Chondrocyte (in vitro differentiated cells): Measurements from ENCODE around the gene EREG. TPM values are rescaled to one million over a fixed set of nuclear protein-coding genes. Genes with fewer than 3 reads are reported as not detected.

ENCODE experiments used
- DNase-seq: peaks from one replicate; pipeline ENCODE4 v3.0.0; 2021; ENCODE audit warnings: mixed read lengths, low spot score
- H3K27ac Mint-ChIP-seq: one replicate; pipeline ENCODE4 v1.8.0; 2021; ENCODE audit warnings: mild to moderate bottlenecking, moderate library complexity, mixed read lengths; ENCODE audit not compliant: unreplicated experiment
- H3K27me3 Mint-ChIP-seq: 2 replicates; pipeline ENCODE4 v1.8.0; 2021; ENCODE audit warnings: low read depth, mixed read lengths
- H3K36me3 Mint-ChIP-seq: 2 replicates; pipeline ENCODE4 v1.8.0; 2021; ENCODE audit warnings: low read depth, mixed read lengths
- H3K4me1 Mint-ChIP-seq: 2 replicates; pipeline ENCODE4 v1.8.0; 2021; ENCODE audit warnings: low read depth, mild to moderate bottlenecking, mixed read lengths
- H3K4me3 Mint-ChIP-seq: one replicate; pipeline ENCODE4 v1.8.0; 2021; ENCODE audit warnings: mild to moderate bottlenecking, moderate library complexity, mixed read lengths; ENCODE audit not compliant: unreplicated experiment
- H3K9me3 Mint-ChIP-seq: 2 replicates; pipeline ENCODE4 v1.8.0; 2021; ENCODE audit warnings: low read depth, mixed read lengths
- total RNA-seq: library from RNA; stranded (reverse); gene quantifications from 3 replicates; pipeline ENCODE4 v1.2.1, GENCODE V29; 2021
- TF ChIP-seq, protein P1 (sequence below): fragments of 200-600 bp; sonication (generic); IDR thresholded peaks from 2 replicates; pipeline ENCODE4 v1.5.0; 2021; ENCODE audit warnings: antibody characterized with exemption, mild to moderate bottlenecking, moderate library complexity

EREG gene
- total RNA-seq, 1 donor from 2014 or later, result not detected

DNA sequence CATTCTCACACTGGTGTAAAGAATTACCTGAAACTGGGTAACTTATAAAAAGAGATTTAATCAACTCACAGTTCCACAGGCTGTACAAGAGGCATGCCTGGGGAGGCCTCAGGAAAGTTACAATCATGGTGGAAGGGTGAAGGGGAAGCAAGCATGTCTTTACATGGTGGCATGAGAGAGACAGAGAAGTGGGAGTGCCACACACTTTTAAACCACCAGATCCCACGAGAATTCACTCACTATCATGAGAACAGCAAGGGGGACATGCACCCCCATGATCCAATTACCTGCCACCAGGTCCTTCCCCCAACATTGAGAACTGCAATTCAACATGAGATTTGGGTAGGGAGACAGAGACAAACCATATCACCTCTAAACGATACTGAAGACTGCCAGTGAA, 33.7 kb upstream of the EREG start:
- peaks cover 17% of the 10 kb centered on the region for H3K27me3 Mint-ChIP-seq
- DNase-seq, result no peak
- H3K4me3 Mint-ChIP-seq, result no peak overlapping the region
- H3K36me3 Mint-ChIP-seq, result no peaks in the 10 kb centered on the region
- no peak overlapping the region for H3K27ac Mint-ChIP-seq
- TF ChIP-seq, protein P1, sequence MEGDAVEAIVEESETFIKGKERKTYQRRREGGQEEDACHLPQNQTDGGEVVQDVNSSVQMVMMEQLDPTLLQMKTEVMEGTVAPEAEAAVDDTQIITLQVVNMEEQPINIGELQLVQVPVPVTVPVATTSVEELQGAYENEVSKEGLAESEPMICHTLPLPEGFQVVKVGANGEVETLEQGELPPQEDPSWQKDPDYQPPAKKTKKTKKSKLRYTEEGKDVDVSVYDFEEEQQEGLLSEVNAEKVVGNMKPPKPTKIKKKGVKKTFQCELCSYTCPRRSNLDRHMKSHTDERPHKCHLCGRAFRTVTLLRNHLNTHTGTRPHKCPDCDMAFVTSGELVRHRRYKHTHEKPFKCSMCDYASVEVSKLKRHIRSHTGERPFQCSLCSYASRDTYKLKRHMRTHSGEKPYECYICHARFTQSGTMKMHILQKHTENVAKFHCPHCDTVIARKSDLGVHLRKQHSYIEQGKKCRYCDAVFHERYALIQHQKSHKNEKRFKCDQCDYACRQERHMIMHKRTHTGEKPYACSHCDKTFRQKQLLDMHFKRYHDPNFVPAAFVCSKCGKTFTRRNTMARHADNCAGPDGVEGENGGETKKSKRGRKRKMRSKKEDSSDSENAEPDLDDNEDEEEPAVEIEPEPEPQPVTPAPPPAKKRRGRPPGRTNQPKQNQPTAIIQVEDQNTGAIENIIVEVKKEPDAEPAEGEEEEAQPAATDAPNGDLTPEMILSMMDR, result no peak
- H3K9me3 Mint-ChIP-seq, result peaks cover 5% of the 10 kb centered on the region
- peaks cover 7% of the 10 kb centered on the region for H3K4me1 Mint-ChIP-seq

DNA sequence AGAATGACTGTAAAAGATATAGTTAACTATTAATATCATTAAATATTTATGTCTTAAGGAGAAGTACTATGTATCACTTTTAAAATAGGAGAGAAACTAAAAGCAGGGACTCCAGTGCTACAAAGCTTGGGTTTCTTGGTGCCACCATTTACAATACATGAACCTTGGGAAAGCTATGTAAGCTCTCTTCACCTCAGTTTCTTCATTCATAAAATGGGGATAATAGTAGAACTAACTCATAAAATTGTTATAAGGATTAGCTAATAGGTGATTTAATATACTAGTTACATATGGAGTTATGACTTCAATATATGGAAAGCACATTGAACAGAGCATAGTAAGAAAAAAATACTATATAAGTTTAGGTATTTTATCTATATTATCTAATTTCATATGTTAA, 33.0 kb upstream of the EREG start:
- TF ChIP-seq, protein P1, result no peak
- Mint-ChIP-seq H3K36me3 (no peaks in the 10 kb centered on the region), H3K27me3 (peaks cover 19% of the 10 kb centered on the region), H3K27ac (no peak overlapping the region), H3K9me3 (peaks cover 5% of the 10 kb centered on the region), H3K4me1 (peaks cover 7% of the 10 kb centered on the region), H3K4me3 (no peak overlapping the region)
- DNase-seq, result no peak

DNA sequence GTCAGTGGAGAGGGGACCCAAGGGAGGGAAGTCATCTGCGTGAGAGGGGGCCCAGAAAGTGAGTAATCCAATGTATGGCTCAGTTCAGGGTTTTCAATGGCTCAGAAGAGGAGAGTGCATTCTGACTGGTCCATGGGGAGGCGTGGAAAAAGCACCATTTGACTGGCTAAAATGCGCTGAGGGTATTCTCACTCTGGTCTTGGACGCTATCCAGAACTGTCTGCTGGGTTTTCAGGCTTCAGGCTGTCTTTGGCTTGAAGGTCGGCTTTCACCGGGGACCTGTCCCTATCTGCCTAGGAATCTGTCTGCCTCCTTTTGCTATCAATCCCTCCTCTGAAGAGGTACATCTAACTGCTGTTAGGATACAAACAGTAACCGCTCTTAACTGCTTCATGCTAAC, 30.3 kb upstream of the EREG start:
- H3K4me3 Mint-ChIP-seq, result no peak overlapping the region

DNA sequence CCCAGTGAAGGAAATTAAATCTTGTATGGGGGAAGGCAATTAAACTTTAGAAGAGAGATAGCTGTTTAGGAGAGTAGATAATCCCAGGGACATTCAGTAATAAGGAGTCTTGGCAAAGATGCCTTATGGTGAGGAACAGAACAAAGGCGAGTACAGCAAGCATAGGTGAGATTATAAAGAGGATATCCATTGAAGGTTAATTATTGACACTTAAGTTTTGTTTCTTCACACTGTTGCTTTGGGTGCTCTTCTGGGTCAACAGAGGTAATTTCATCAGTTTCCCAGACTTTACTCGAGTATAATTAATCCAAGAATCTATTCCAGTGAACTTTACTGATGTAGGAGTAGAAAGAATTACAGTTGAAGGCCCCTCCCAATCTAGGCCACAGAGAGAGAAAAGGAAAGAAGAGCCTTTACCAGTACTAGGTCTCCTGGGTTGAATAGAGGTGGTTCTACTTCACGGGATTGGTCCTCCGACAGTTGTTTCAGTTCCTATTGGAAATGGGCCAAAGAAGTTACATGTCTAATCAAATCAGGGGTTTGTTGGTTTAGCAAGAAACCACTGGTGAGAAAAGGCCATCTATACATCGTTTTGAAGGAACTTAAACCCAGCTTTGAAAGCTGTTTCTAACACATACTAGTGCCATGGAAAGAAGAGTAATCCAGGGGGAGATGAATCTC, 29.5 kb upstream of the EREG start:
- Mint-ChIP-seq H3K9me3 (peaks cover 4% of the 10 kb centered on the region), H3K27me3 (peaks cover 25% of the 10 kb centered on the region), H3K4me3 (no peak overlapping the region), H3K4me1 (no peaks in the 10 kb centered on the region), H3K36me3 (no peaks in the 10 kb centered on the region), H3K27ac (no peak overlapping the region)
- TF ChIP-seq, protein P1, result no peak
- DNase-seq, result no peak

More for the DNA sequence above, 30.3 kb upstream of the EREG start:
- TF ChIP-seq, protein P1, result no peak
- no peaks in the 10 kb centered on the region for H3K9me3 Mint-ChIP-seq
- H3K27me3 Mint-ChIP-seq, result peaks cover 24% of the 10 kb centered on the region
- H3K27ac Mint-ChIP-seq, result no peak overlapping the region
- no peaks in the 10 kb centered on the region for H3K4me1 Mint-ChIP-seq
- no peak for DNase-seq
- H3K36me3 Mint-ChIP-seq, result no peaks in the 10 kb centered on the region

DNA sequence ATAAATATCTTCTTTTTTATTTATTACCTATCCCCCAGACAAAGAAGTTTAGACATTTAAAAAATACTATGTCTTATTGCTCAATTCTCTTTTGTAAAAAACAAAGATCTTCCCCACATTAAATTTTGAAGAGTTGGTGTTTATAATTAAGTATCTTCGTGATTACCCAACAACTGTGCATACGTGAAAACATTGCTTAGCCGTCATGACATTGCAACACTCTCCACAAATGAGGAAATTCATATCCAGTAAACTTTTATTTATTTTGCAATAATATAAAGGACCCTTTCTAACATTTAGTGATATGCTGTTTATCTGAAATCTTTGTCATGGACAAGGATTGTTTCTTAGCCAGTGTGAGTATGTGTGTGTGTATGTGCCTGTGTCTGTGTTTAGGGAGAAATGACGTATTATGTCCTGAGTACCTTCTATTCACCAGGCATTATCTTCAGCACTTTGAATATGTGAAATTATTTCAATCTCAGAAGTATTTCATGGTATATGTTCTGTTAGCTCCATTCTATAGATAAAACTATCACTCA, 26.1 kb upstream of the EREG start:
- Mint-ChIP-seq H3K4me1 (no peaks in the 10 kb centered on the region), H3K27ac (no peak overlapping the region), H3K9me3 (peaks cover 21% of the 10 kb centered on the region), H3K27me3 (peaks cover 27% of the 10 kb centered on the region), H3K4me3 (no peak overlapping the region), H3K36me3 (peaks cover 5% of the 10 kb centered on the region)
- DNase-seq, result no peak
- TF ChIP-seq, protein P1, result no peak
